Muscle layer of colon (tissue), 2 donors: ENCODE data around the gene CLDN3.

ENCODE experiments used
- H3K27ac ChIP-seq: one replicate; pipeline ENCODE4 v1.7.0; 2013; ENCODE audit warnings: low read depth, mild to moderate bottlenecking, low read length, moderate library complexity
- H3K27me3 ChIP-seq, 2 donors: one replicate each; pipeline ENCODE4 v1.7.0; 2013; ENCODE audit warnings: low read length in 2 of 2, mild to moderate bottlenecking in 2 of 2; ENCODE audit not compliant: insufficient read depth in 2 of 2, control insufficient read depth in 1 of 2
- H3K36me3 ChIP-seq: one replicate; pipeline ENCODE4 v1.7.0; 2013; ENCODE audit warnings: mild to moderate bottlenecking, low read length; ENCODE audit not compliant: insufficient read depth
- H3K4me1 ChIP-seq: one replicate; pipeline ENCODE4 v1.7.0; 2013; ENCODE audit warnings: mild to moderate bottlenecking, low read length; ENCODE audit not compliant: insufficient read depth
- H3K4me3 ChIP-seq, 2 donors: one replicate each; pipeline ENCODE4 v1.7.0; 2013; ENCODE audit warnings: low read length in 2 of 2, low read depth in 1 of 2, mild to moderate bottlenecking in 1 of 2, moderate library complexity in 1 of 2
- H3K9ac ChIP-seq: one replicate; pipeline ENCODE4 v1.7.0; 2013; ENCODE audit warnings: low read length
- H3K9me3 ChIP-seq: one replicate; pipeline ENCODE4 v1.7.0; 2013; ENCODE audit warnings: mild to moderate bottlenecking, low read length
- donor health status: abdominal sarcoma.
- donor health status: Adenocarcinoma of cecum.

The CLDN3 gene

GRCh38 chr7:73741600-73741999 lies 28.5 kb downstream of the CLDN3 start:
- Histone ChIP-seq H3K4me3 (no peak overlapping the region), H3K4me1 (peaks cover 14% of the 10 kb centered on the region), H3K27ac (no peak overlapping the region), H3K9ac (no peak overlapping the region), H3K36me3 (peaks cover 7% of the 10 kb centered on the region), H3K9me3 (no peaks in the 10 kb centered on the region), H3K27me3 (no peaks in the 10 kb centered on the region)

GRCh38 chr7:73740771-73741170 lies 29.3 kb downstream of the CLDN3 start:
- Histone ChIP-seq H3K4me1 (peaks cover 7% of the 10 kb centered on the region), H3K9ac (no peak overlapping the region), H3K4me3 (no peak overlapping the region), H3K27me3 (no peaks in the 10 kb centered on the region), H3K9me3 (no peaks in the 10 kb centered on the region), H3K36me3 (peaks cover 15% of the 10 kb centered on the region), H3K27ac (no peak overlapping the region)

DNA sequence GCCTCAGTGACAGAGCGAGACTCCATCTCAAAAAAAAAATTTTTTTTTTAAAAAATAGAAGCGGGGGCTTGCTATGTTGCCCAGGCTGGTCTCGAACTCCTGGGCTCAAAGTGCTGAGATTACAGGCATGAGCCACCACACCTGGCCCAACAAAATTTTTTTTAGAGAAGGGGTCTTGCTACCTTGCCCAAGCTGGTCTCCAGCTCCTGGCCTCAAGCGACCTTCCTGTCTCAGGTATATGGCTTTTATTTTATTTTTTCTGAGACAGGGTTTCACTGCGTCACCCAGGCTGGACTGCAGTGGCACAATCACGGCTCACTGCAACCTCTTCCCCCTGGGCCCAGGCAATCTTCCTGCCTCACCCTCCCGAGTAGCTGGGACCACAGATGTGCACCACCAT lies 29.9 kb downstream of the CLDN3 start:
- Histone ChIP-seq H3K27me3 (no peaks in the 10 kb centered on the region), H3K4me1 (peaks cover 7% of the 10 kb centered on the region), H3K4me3 (no peak overlapping the region), H3K36me3 (peaks cover 15% of the 10 kb centered on the region), H3K27ac (no peak overlapping the region), H3K9ac (no peak overlapping the region), H3K9me3 (no peaks in the 10 kb centered on the region)

GRCh38 chr7:73739387-73739767 lies 30.7 kb downstream of the CLDN3 start:
- H3K4me3 ChIP-seq: peak overlapping the region; percentile 54 to 84
- H3K9me3 ChIP-seq: no peaks in the 10 kb centered on the region
- peak overlapping the region; percentile 77 for H3K27ac ChIP-seq
- H3K4me1 ChIP-seq: peaks cover 7% of the 10 kb centered on the region
- peak overlapping the region; percentile 92 for H3K9ac ChIP-seq
- H3K36me3 ChIP-seq: peaks cover 15% of the 10 kb centered on the region
- no peaks in the 10 kb centered on the region for H3K27me3 ChIP-seq

DNA sequence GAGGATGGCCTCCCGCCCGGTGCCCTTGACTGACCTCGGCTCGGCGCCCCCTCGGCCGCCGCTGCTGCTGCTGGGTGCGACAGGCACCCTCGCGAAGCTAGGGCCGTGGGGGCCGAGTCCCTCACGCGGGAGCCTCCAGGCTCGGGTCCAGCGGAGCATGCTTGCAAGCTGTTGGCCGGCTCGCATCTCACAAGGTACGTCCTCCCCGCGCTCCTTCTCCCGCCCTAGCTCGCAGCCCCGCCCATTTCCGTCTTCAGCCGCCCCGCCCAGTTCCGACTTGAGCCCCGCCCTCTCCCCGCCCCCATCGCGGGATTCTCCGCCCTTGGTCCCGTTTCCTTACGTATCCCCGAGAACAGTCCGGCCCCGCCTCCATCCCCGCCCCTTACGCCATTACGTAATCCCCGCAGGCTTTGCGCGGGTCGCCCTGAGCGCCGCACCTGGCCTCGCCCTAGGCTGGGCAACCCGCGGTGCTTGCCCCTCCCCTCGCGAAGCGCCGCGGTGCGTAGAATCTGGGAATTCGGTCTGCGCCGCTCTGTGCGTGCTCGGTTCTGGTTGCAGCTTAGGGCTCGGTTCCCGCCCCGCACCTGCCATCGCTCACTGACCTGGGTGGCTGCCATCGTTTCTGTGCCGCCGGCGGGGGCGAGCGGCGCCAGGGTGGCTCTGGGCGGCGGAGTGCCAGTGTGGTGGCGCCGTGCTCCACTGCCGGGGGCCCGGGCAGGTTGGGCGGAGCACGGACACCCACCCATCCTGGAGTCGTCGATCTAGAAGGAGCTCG lies 31.3 kb downstream of the CLDN3 start, which contains the start of gene ABHD11:
Gene ABHD11, minus strand, starts transcription at position 191 of the 775 bp plus-strand sequence. Its CDS starts 32 bp downstream, at position 159.
- H3K4me3 ChIP-seq: peak within 1 kb of the TSS; percentile 67 to 84
- H3K9me3 ChIP-seq: no peaks in the 10 kb centered on the region
- H3K27ac ChIP-seq: peak within 1 kb of the TSS; percentile 77
- H3K36me3 ChIP-seq: peaks cover 15% of the 10 kb centered on the region
- peaks cover 7% of the 10 kb centered on the region for H3K4me1 ChIP-seq
- peak within 1 kb of the TSS; percentile 92 for H3K9ac ChIP-seq
- no peaks in the 10 kb centered on the region for H3K27me3 ChIP-seq

GRCh38 chr7:73738220-73738611 lies 31.9 kb downstream of the CLDN3 start:
- Histone ChIP-seq H3K9me3 (no peaks in the 10 kb centered on the region), H3K36me3 (peaks cover 15% of the 10 kb centered on the region), H3K27me3 (no peaks in the 10 kb centered on the region), H3K4me1 (peaks cover 7% of the 10 kb centered on the region), H3K9ac (no peak overlapping the region), H3K4me3 (peak overlapping the region; percentile 67 to 73), H3K27ac (peak overlapping the region; percentile 71)

GRCh38 chr7:73737491-73738219 lies 32.4 kb downstream of the CLDN3 start:
- Histone ChIP-seq H3K4me1 (peaks cover 7% of the 10 kb centered on the region), H3K4me3 (peak overlapping the region; percentile 67 to 73), H3K9me3 (no peaks in the 10 kb centered on the region), H3K36me3 (peaks cover 15% of the 10 kb centered on the region), H3K27ac (peak overlapping the region; percentile 71), H3K27me3 (no peaks in the 10 kb centered on the region), H3K9ac (no peak overlapping the region)

GRCh38 chr7:73736885-73737284 lies 33.2 kb downstream of the CLDN3 start:
- Histone ChIP-seq H3K27me3 (no peaks in the 10 kb centered on the region), H3K36me3 (peaks cover 15% of the 10 kb centered on the region), H3K9me3 (no peaks in the 10 kb centered on the region), H3K27ac (no peak overlapping the region), H3K4me3 (no peak overlapping the region), H3K9ac (no peak overlapping the region), H3K4me1 (peaks cover 7% of the 10 kb centered on the region)

DNA sequence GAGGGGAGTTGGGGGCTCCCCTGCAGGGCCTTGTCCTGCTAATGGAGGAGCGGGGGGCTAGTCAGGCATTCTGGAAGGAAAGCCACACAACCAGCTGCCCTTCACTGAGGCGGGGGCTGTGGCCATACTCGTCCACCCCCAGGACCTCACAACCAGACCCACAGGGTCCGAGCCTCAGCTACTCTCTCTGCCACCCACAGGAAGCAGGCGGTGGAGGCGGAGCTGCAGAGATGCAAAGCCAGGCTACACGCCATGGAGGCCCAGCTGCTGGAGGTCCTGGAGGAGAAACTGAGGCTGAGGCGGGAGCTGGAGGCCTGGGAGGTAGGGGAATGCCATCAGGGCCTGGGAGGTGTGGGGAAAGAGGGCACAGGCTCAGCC lies 34.6 kb downstream of the CLDN3 start:
- Histone ChIP-seq H3K36me3 (peaks cover 15% of the 10 kb centered on the region), H3K27ac (no peak overlapping the region), H3K27me3 (no peaks in the 10 kb centered on the region), H3K9ac (no peak overlapping the region), H3K9me3 (no peaks in the 10 kb centered on the region), H3K4me3 (no peak overlapping the region), H3K4me1 (peaks cover 7% of the 10 kb centered on the region)

GRCh38 chr7:73734619-73735527 lies 35.2 kb downstream of the CLDN3 start:
- H3K27me3 ChIP-seq: no peaks in the 10 kb centered on the region
- no peak overlapping the region for H3K9ac ChIP-seq
- peaks cover 7% of the 10 kb centered on the region for H3K4me1 ChIP-seq
- no peak overlapping the region for H3K4me3 ChIP-seq
- no peak overlapping the region for H3K27ac ChIP-seq
- no peaks in the 10 kb centered on the region for H3K9me3 ChIP-seq
- peaks cover 15% of the 10 kb centered on the region for H3K36me3 ChIP-seq

GRCh38 chr7:73732397-73732796 lies 37.7 kb downstream of the CLDN3 start:
- Histone ChIP-seq H3K27me3 (no peaks in the 10 kb centered on the region), H3K36me3 (peaks cover 15% of the 10 kb centered on the region), H3K27ac (no peak overlapping the region), H3K9me3 (no peaks in the 10 kb centered on the region), H3K9ac (no peak overlapping the region), H3K4me3 (no peak overlapping the region), H3K4me1 (peaks cover under 1% of the 10 kb centered on the region)
